Thyroid gland (tissue), 4 donors: ENCODE measurements around the gene BNIP5. TPM values are rescaled to one million over a fixed set of nuclear protein-coding genes. Genes with fewer than 3 reads are reported as not detected.
"Not testable (repeated sequence)": the region's sequence is repeated elsewhere in the genome, so short reads cannot be mapped to it uniquely, and the experiment has no call there.

Experiments
- DNase-seq, 2 donors: peaks; one replicate each; pipeline ENCODE4 v3.0.0-alpha.2; 2019
- H3K27ac ChIP-seq, 3 donors: fragments of 200-600 bp; sonication (generic); 1 replicate in 2 of 3; 2 replicates in 1 of 3; pipeline ENCODE4 v1.5.1; 2016 to 2019; ENCODE audit warnings: mild to moderate bottlenecking in 1 of 3, moderate library complexity in 1 of 3
- H3K27me3 ChIP-seq: fragments of 200-600 bp; sonication (generic); one replicate; pipeline ENCODE4 v1.5.1; 2019
- H3K36me3 ChIP-seq, 2 donors: fragments of 200-600 bp; sonication (generic); one replicate each; pipeline ENCODE4 v1.5.1; 2016 to 2019
- H3K4me1 ChIP-seq, 2 donors: fragments of 200-600 bp; sonication (generic); one replicate each; pipeline ENCODE4 v1.5.1; 2017 to 2019
- H3K4me3 ChIP-seq, 3 donors: fragments of 200-600 bp; sonication (generic); replicated peaks in 1 of 3; 1 replicate in 2 of 3; 2 replicates in 1 of 3; pipeline ENCODE4 v1.5.1; 2016; ENCODE audit warnings: mild to moderate bottlenecking in 1 of 3
- H3K9me3 ChIP-seq: fragments of 200-600 bp; sonication (generic); one replicate; pipeline ENCODE4 v1.5.1; 2017
- POLR2A ChIP-seq, 2 donors: fragments of 450-650 bp; IDR thresholded peaks; one replicate each; pipeline ENCODE4 v1.6.1; 2017; ENCODE audit warnings: antibody characterized with exemption in 2 of 2, mild to moderate bottlenecking in 2 of 2, moderate library complexity in 1 of 2
- WGBS, 2 donors: methylation state at CpG; one replicate each; pipeline ENCODE4 v1.1.5; 2017; 5-methylcytosine and 5-hydroxymethylcytosine counted together
- intact Hi-C: fragments of 100-400 bp; cut with DNase I; formaldehyde crosslinking; loops from one replicate; pipeline ENCODE4 v1.15.1; 2023
- total RNA-seq, 4 donors: library from RNA; depleted of rRNA; stranded (reverse); fragments of >200 nt; gene quantifications; one replicate each; pipeline ENCODE4 v1.2.3, GENCODE V29; 2016
- TF ChIP-seq, protein P1 (sequence below), 6 experiments: fragments of 200-600 bp in 3 of 6; fragments of 450-650 bp in 3 of 6; sonication (generic) in 3 of 6; IDR thresholded peaks; one replicate each; pipeline ENCODE4 v1.5.1; 2016 to 2019; ENCODE audit warnings: antibody characterized with exemption in 6 of 6, mild to moderate bottlenecking in 2 of 6, inconsistent platforms in 1 of 6, moderate library complexity in 1 of 6

BNIP5 gene
- total RNA-seq, 4 donors from 2014 or later, result not detected

DNA sequence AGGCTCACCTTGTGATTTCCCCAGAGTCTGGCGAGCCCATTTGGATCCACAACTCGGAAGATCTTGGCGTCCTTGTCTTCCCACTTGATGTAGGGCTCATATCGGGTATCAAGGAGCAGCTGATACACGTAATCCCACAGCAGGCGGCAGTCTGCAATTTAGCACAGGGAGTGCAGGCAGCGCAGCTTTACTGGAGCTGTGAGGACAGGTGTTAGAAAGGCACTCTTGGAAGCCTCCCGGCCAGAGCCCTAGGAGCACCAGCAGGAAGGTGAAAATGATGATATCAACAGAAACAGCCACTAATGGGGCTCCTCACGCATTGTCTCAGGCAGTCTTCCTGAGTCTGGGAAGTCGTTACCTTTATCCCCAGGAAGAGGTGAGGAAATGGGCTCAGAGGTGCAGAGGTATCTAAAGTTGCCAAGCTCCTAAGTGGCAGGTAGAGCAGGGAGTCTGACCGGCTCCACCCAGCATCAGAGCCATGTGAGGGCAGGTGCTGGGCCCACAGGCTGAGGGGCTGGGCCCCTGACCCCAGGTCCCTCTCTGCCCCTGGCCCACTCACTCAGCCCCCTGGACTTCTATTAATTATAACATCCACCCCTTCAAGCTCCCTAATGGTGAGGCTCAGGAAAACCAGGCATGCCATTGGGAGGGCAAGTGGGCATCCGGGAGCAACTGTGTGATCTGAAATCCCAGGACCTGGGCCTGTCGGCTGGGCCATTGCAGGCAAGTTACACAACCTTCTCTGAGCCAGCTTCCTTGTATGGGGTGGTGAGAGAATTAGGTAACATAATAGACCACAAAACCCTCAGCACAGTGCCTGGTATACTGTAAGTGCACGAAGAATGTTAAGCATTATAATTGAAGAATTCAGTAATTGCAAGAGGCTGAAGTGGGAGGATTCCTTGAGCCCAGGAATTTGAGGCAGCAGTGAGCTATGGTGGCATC, 32.5 kb upstream of the BNIP5 start:
- WGBS, 2 donors, result 86 to 87% methylated on average over 13 to 14 of the region's 14 CpGs

DNA sequence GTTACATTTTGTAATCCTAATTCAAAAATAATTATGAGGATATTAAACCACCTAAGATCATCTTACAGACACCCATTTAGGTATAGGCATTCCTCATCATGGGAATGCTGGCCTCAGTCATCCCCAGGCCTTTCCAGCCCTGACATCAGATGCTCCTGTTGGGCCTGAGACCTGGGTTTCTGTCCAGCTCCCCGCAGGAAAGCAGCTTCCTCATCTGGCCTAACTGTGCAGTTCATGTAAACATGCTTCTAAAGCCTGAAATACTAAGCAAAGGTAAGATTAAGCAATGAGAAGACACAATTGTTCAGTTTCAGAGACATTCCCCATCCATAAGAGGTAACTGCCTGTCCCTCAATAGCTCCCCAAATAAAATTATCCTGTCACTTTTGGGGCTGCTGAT, 31.7 kb upstream of the BNIP5 start:
- WGBS, 2 donors, result 75 to 92% methylated on average over 1 of the region's 1 CpG
- TF ChIP-seq, protein P1, sequence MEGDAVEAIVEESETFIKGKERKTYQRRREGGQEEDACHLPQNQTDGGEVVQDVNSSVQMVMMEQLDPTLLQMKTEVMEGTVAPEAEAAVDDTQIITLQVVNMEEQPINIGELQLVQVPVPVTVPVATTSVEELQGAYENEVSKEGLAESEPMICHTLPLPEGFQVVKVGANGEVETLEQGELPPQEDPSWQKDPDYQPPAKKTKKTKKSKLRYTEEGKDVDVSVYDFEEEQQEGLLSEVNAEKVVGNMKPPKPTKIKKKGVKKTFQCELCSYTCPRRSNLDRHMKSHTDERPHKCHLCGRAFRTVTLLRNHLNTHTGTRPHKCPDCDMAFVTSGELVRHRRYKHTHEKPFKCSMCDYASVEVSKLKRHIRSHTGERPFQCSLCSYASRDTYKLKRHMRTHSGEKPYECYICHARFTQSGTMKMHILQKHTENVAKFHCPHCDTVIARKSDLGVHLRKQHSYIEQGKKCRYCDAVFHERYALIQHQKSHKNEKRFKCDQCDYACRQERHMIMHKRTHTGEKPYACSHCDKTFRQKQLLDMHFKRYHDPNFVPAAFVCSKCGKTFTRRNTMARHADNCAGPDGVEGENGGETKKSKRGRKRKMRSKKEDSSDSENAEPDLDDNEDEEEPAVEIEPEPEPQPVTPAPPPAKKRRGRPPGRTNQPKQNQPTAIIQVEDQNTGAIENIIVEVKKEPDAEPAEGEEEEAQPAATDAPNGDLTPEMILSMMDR (IDR thresholded peaks at IDR 0.05), result no peak
- no peak for TF ChIP-seq POLR2A (IDR thresholded peaks at IDR 0.05)
- no peaks in the 10 kb centered on the region for H3K27me3 ChIP-seq
- no peaks in the 10 kb centered on the region for H3K36me3 ChIP-seq
- no peak overlapping the region for H3K4me3 ChIP-seq
- no peak overlapping the region for H3K27ac ChIP-seq
- H3K9me3 ChIP-seq, result no peaks in the 10 kb centered on the region
- intact Hi-C loops, result loop anchor here (10.0 kb wide), 1 partner anchor 344 kb away; the partner anchor contains the start of genes MAPK14 and SLC26A8
- DNase-seq, result no peak
- no peaks in the 10 kb centered on the region for H3K4me1 ChIP-seq

More for the DNA sequence above, 32.5 kb upstream of the BNIP5 start:
- H3K4me3 ChIP-seq, result no peak overlapping the region
- H3K27me3 ChIP-seq, result no peaks in the 10 kb centered on the region
- no peaks in the 10 kb centered on the region for H3K4me1 ChIP-seq
- intact Hi-C loops, result loop anchor here (10.0 kb wide), 1 partner anchor 344 kb away; the partner anchor contains the start of genes MAPK14 and SLC26A8
- no peaks in the 10 kb centered on the region for H3K36me3 ChIP-seq
- no peak overlapping the region for H3K27ac ChIP-seq
- H3K9me3 ChIP-seq, result no peaks in the 10 kb centered on the region
- no peak for DNase-seq
- TF ChIP-seq, protein P1 (IDR thresholded peaks at IDR 0.05), result no peak
- TF ChIP-seq POLR2A (IDR thresholded peaks at IDR 0.05), result no peak

DNA sequence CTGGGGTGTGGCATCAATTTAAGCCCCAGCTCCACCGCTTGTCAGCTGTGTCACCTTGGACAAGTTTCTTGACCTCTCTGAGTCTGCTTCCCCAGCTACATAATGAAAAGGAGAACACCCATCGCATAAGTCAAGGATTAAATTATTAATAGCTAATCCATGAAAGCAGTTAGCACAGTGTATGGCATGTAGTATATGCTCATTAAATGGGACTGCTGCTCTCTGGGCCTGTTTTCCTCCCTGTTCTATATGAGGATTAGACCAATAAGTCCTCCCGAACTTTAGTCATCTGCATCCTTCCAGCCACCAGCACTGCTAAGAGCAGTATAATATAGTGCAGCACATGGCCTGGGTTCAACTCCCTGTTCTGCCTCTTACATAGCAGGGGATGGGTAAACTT, 31.1 kb upstream of the BNIP5 start:
- H3K27ac ChIP-seq, result no peak overlapping the region
- H3K27me3 ChIP-seq, result no peaks in the 10 kb centered on the region
- H3K4me3 ChIP-seq, result no peak overlapping the region
- WGBS, 2 donors, result 91 to 97% methylated on average over 3 of the region's 3 CpGs
- no peaks in the 10 kb centered on the region for H3K4me1 ChIP-seq
- TF ChIP-seq, protein P1 (IDR thresholded peaks at IDR 0.05), result no peak
- TF ChIP-seq POLR2A (IDR thresholded peaks at IDR 0.05), result no peak
- H3K9me3 ChIP-seq, result no peaks in the 10 kb centered on the region
- H3K36me3 ChIP-seq, result no peaks in the 10 kb centered on the region
- intact Hi-C loops, result loop anchor here (10.0 kb wide), 1 partner anchor 343 kb away; the partner anchor contains the start of genes MAPK14 and SLC26A8
- no peak for DNase-seq

DNA sequence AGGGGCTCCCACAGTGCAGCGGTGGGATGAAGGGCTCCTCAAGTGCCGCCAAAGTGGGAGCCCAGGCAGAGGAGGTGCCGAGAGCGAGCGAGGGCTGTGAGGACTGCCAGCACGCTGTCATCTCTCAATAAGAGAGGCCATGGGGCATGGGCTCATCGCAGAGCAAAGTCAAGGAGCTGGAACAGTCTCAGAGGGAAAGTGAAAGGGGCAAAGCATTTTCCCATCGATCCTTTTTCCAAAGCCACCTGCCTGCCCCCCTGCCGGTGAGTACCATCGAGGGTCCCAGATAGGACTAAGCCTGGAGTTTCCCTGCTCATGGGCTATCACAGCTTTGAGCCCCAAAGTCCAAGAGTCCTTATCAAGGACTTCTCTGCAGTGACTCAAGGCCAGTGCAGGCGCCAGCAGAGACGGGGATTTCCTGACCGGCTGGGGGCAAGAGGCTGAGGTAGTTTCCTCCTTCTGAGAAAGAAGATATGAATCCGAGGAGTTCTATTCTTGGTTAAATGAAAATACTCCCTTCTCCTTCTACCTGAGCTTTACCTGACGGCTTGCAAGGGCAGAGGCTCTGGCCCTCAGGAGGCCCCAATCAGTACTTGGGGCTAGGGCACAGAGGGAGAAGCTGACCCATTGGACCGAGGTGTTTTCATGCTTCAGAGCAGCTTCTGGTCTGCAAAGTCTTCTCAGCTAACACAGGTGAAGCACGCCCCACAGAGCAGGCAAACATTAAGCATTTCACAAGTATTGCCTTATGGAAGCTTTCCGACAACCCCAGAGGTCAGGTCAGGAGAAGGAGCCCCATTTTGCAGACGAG, 28.2 kb upstream of the BNIP5 start:
- TF ChIP-seq, protein P1 (IDR thresholded peaks at IDR 0.05), result no peak
- no peak for TF ChIP-seq POLR2A (IDR thresholded peaks at IDR 0.05)
- H3K4me1 ChIP-seq, result peaks cover 0 to 5% of the 10 kb centered on the region in 2 donors
- no peak overlapping the region for H3K4me3 ChIP-seq
- no peaks in the 10 kb centered on the region for H3K36me3 ChIP-seq
- H3K27ac ChIP-seq, result no peak overlapping the region
- no peaks in the 10 kb centered on the region for H3K27me3 ChIP-seq
- intact Hi-C loops, result loop anchor here (5.0 to 10.0 kb wide), 2 partner anchors 243 to 340 kb away; partner anchors contain the start of genes MAPK14 and SLC26A8
- no peaks in the 10 kb centered on the region for H3K9me3 ChIP-seq
- WGBS, 2 donors, result 66 to 81% methylated on average over 14 to 18 of the region's 19 CpGs
- no peak for DNase-seq

DNA sequence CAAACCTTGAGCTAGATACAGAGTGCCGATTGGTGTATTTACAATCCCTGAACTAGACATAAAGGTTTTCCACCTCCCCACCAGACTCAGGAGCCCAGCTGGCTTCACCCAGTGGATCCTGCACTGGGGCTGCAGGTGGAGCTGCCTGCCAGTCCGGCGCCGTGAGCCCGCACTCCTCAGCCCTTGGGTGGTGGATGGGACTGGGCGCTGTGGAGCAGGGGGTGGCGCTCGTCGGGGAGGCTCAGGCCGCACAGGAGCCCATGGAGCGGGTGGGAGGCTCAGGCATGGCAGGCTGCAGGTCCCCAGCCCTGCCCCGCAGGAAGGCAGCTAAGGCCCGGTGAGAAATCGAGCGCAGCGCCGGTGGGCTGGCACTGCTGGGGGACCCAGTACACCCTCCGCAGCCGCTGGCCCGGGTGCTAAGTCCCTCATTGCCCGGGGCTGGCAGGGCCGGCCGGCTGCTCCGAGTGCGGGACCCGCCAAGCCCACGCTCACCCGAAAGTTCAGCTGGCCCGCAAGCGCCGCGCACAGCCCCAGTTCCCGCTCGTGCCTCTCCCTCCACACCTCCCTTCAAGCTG, 27.5 kb upstream of the BNIP5 start:
- intact Hi-C loops, result loop anchor here (5.0 to 10.0 kb wide), 2 partner anchors 242 to 339 kb away; partner anchors contain the start of genes MAPK14 and SLC26A8
- H3K27ac ChIP-seq, H3K4me3 ChIP-seq, DNase-seq, H3K27me3 ChIP-seq, H3K36me3 ChIP-seq, H3K4me1 ChIP-seq, H3K9me3 ChIP-seq: not testable (repeated sequence)
- WGBS, 2 donors, result 95 to 99% methylated on average over 9 to 17 of the region's 34 CpGs

DNA sequence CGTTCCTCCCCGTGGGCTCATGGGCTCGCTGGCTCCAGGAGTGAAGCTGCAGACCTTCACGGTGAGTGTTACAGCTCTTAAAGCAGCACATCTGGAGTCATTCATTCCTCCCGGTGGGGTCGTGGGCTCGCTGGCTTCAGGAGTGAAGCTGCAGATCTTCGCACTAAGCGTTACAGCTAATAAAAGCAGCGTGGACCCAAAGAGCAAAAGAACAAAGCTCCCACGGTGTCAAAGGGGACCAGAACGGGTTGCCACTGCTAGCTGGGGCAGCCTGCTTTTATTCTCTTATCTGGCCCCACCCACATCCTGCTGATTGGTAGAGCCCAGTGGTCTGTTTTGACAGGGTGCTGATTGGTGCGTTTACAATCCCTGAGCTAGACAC, 26.7 kb upstream of the BNIP5 start:
- H3K36me3 ChIP-seq, H3K4me3 ChIP-seq, H3K27ac ChIP-seq, H3K9me3 ChIP-seq, H3K27me3 ChIP-seq, DNase-seq: not testable (repeated sequence)
- intact Hi-C loops, result loop anchor here (5.0 to 10.0 kb wide), 2 partner anchors 241 to 339 kb away; partner anchors contain the start of genes MAPK14 and SLC26A8
- H3K4me1 ChIP-seq, result peaks cover 0 to 12% of the 10 kb centered on the region in 2 donors
- 83% methylated on average over 12 to 13 of the region's 13 CpGs for WGBS, 2 donors
